Calu3 (cell line): ENCODE data around the gene MLLT10. TPM values are rescaled to one million over a fixed set of nuclear protein-coding genes. Genes with fewer than 3 reads are reported as not detected.

Source experiments
- BruUV-seq: library from RNA; stranded (reverse); fragments of 400-500 nt; replicated peaks from 2 replicates; lab custom pipeline; 2021; lab: Mats Ljungman, UMichigan
- CTCF ChIA-PET: fragments of 300-600 bp; sonication (Branson Sonifier 250); formaldehyde crosslinking; loops from one replicate; lab custom pipeline; 2022; ENCODE audit warnings: antibody characterized with exemption; lab: Charles Lee
- DNase-seq: peaks from one replicate; pipeline ENCODE4 v3.0.0; 2022
- H3K27ac Mint-ChIP-seq: one replicate; pipeline ENCODE4 v1.8.0; 2022; ENCODE audit warnings: mixed read lengths; ENCODE audit not compliant: unreplicated experiment
- H3K27me3 Mint-ChIP-seq: one replicate; pipeline ENCODE4 v1.8.0; 2022; ENCODE audit warnings: mixed read lengths; ENCODE audit not compliant: unreplicated experiment
- H3K36me3 Mint-ChIP-seq: one replicate; pipeline ENCODE4 v1.8.0; 2022; ENCODE audit warnings: mild to moderate bottlenecking, moderate library complexity, mixed read lengths; ENCODE audit not compliant: insufficient read depth, unreplicated experiment
- H3K4me1 Mint-ChIP-seq: one replicate; pipeline ENCODE4 v1.8.0; 2022; ENCODE audit warnings: mild to moderate bottlenecking, low read depth, mixed read lengths; ENCODE audit not compliant: unreplicated experiment
- H3K4me3 Mint-ChIP-seq: one replicate; pipeline ENCODE4 v1.8.0; 2022; ENCODE audit warnings: mild to moderate bottlenecking, low read depth, moderate library complexity, mixed read lengths; ENCODE audit not compliant: unreplicated experiment
- H3K9me3 Mint-ChIP-seq: one replicate; pipeline ENCODE4 v1.8.0; 2022; ENCODE audit warnings: low read depth, mixed read lengths; ENCODE audit not compliant: unreplicated experiment
- CTCF ChIP-seq: fragments of 200-600 bp; IDR thresholded peaks from one replicate; pipeline ENCODE4 v1.8.0; 2022; ENCODE audit warnings: antibody characterized with exemption; ENCODE audit not compliant: unreplicated experiment
- intact Hi-C: fragments of 100-400 bp; cut with micrococcal nuclease; formaldehyde crosslinking; loops from one replicate; pipeline ENCODE4 v1.10.0; 2022; ENCODE audit not compliant: unreplicated experiment
- total RNA-seq: library from RNA; stranded (reverse); gene quantifications from 2 replicates; pipeline ENCODE4 v1.2.3, GENCODE V29; 2022

MLLT10 gene
- total RNA-seq, 1 experiment from 2014 or later, result 34.7 TPM

DNA sequence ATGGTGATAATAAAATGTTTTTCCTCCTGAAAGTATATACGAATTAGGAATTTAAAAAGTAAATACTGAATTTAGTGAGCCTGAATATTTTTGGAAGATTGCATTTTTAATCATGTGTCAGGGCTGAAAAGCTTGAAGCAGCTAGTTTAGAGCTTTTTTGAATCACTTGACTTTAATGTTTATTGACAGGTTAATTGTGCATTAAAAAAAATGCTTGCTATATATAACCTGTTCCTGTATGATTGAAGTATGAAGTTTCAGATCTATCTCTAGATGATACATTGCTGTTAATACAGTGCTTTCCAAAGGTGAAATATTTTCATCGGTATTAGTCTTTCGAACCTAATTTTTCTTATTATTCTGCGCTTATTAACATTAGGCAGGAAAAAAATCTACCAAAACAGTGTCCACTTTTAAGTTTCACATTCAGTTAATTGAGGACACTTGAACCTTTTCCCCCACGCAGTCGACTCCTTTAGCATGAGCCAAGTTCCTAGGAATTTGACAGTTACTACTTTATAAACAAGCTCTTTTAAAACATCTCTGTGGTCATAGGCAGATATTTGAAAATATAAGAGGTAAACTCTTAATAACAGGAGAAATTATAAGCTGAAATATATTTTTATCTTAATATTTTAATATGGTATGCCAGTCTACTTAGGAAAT lies 187.1 kb downstream of the MLLT10 start:
- no peaks in the 10 kb centered on the region for H3K9me3 Mint-ChIP-seq
- CTCF ChIA-PET, result no interaction called here
- no TSS peak for BruUV-seq
- peaks cover 6% of the 10 kb centered on the region for H3K36me3 Mint-ChIP-seq
- TF ChIP-seq CTCF, result no peak
- H3K27me3 Mint-ChIP-seq, result no peaks in the 10 kb centered on the region
- no peak overlapping the region for H3K27ac Mint-ChIP-seq
- DNase-seq, result no peak
- intact Hi-C loops, result loop anchor here (5.0 to 10.0 kb wide), 2 partner anchors 206 to 436 kb away; no protein-coding TSS in a partner anchor
- peaks cover 11% of the 10 kb centered on the region for H3K4me1 Mint-ChIP-seq
- no peak overlapping the region for H3K4me3 Mint-ChIP-seq

DNA sequence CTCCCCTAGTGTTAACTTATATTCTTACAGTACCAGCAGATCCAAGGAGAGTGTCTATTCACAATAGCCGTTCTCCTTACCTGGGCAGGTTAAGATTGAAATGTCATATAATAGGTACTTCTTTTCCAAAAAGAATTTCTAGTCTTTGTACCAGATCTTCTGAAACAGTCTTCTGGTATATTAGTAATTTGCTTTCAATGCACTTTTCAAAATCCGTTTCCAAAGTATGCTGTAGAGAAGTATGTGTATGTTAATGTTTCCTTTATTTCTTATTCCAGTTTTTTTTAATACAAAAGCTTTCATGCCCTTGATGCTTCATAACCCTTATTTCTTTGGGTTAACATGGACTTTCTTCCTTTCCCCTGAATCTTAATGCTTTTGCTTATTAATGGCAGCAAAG lies 188.2 kb downstream of the MLLT10 start:
- no peak overlapping the region for H3K27ac Mint-ChIP-seq
- CTCF ChIA-PET, result no interaction called here
- intact Hi-C loops, result loop anchor here (5.0 to 10.0 kb wide), 2 partner anchors 205 to 437 kb away; no protein-coding TSS in a partner anchor

GRCh38 chr10:21724020-21724589 lies 190.1 kb downstream of the MLLT10 start:
- Mint-ChIP-seq H3K27me3 (no peaks in the 10 kb centered on the region), H3K4me1 (peaks cover 27% of the 10 kb centered on the region), H3K9me3 (no peaks in the 10 kb centered on the region), H3K4me3 (no peak overlapping the region), H3K27ac (peak overlapping the region; percentile 27), H3K36me3 (peaks cover 14% of the 10 kb centered on the region)
- BruUV-seq, result no TSS peak
- DNase-seq, result no peak
- intact Hi-C loops, result loop anchor here (5.0 to 10.0 kb wide), 2 partner anchors 203 to 439 kb away; no protein-coding TSS in a partner anchor
- TF ChIP-seq CTCF, result no peak
- CTCF ChIA-PET, result interaction anchor here (0.5 to 1.5 kb wide), 7 partner anchors 8 to 623 kb away, joined by 3 to 9 read pairs (median 4); no protein-coding TSS in a partner anchor

More for the DNA sequence above, 188.2 kb downstream of the MLLT10 start:
- TF ChIP-seq CTCF, result no peak
- Mint-ChIP-seq H3K4me3 (no peak overlapping the region), H3K9me3 (no peaks in the 10 kb centered on the region), H3K4me1 (peaks cover 18% of the 10 kb centered on the region), H3K27me3 (no peaks in the 10 kb centered on the region), H3K36me3 (peaks cover 6% of the 10 kb centered on the region)
- no peak for DNase-seq
- BruUV-seq, result no TSS peak

- H3K27ac Mint-ChIP-seq, result peak overlapping the region; percentile 27
- intact Hi-C loops, result loop anchor here (5.0 to 10.0 kb wide), 3 partner anchors 202 to 440 kb away; no protein-coding TSS in a partner anchor
Observed at GRCh38 chr10:21724687-21725367, 190.8 kb downstream of the MLLT10 start.

More at GRCh38 chr10:21724687-21725367, 190.8 kb downstream of the MLLT10 start:
- BruUV-seq, result no TSS peak
- no peaks in the 10 kb centered on the region for H3K27me3 Mint-ChIP-seq
- TF ChIP-seq CTCF, result no peak
- CTCF ChIA-PET, result interaction anchor here (0.5 to 1.5 kb wide), 9 partner anchors 9 to 624 kb away, joined by 3 to 9 read pairs (median 3); no protein-coding TSS in a partner anchor
- no peak overlapping the region for H3K4me3 Mint-ChIP-seq
- DNase-seq, result peak; percentile 90
- H3K4me1 Mint-ChIP-seq, result peaks cover 27% of the 10 kb centered on the region
- peaks cover 14% of the 10 kb centered on the region for H3K36me3 Mint-ChIP-seq
- no peaks in the 10 kb centered on the region for H3K9me3 Mint-ChIP-seq
